Osteocyte (in vitro differentiated cells): ENCODE data around the gene LRRFIP1. TPM values are rescaled to one million over a fixed set of nuclear protein-coding genes. Genes with fewer than 3 reads are reported as not detected.
A peak's percentile ranks its signal among the peaks of the same experiment; 100 is the strongest.

ENCODE experiments used
- DNase-seq: peaks from one replicate; pipeline ENCODE4 v3.0.0; 2021; ENCODE audit warnings: mixed read lengths; ENCODE audit not compliant: unreplicated experiment; ENCODE audit errors: extremely low spot score
- H3K27ac Mint-ChIP-seq: one replicate; pipeline ENCODE4 v1.8.0; 2021; ENCODE audit warnings: mild to moderate bottlenecking, mixed read lengths; ENCODE audit not compliant: unreplicated experiment
- H3K27me3 Mint-ChIP-seq: one replicate; pipeline ENCODE4 v1.8.0; 2021; ENCODE audit warnings: mixed read lengths; ENCODE audit not compliant: unreplicated experiment
- H3K36me3 Mint-ChIP-seq: one replicate; pipeline ENCODE4 v1.8.0; 2021; ENCODE audit warnings: mixed read lengths; ENCODE audit not compliant: unreplicated experiment
- H3K4me1 Mint-ChIP-seq: one replicate; pipeline ENCODE4 v1.8.0; 2021; ENCODE audit warnings: mixed read lengths; ENCODE audit not compliant: unreplicated experiment
- H3K4me3 Mint-ChIP-seq: one replicate; pipeline ENCODE4 v1.8.0; 2021; ENCODE audit warnings: mild to moderate bottlenecking, moderate library complexity, mixed read lengths; ENCODE audit not compliant: unreplicated experiment
- H3K9me3 Mint-ChIP-seq: one replicate; pipeline ENCODE4 v1.8.0; 2021; ENCODE audit warnings: mixed read lengths; ENCODE audit not compliant: unreplicated experiment
- total RNA-seq: library from RNA; stranded (reverse); gene quantifications from 2 replicates; pipeline ENCODE4 v1.2.1, GENCODE V29; 2021
- TF ChIP-seq, protein P1 (sequence below): fragments of 200-600 bp; sonication (generic); IDR thresholded peaks from 2 replicates; pipeline ENCODE4 v1.5.0; 2021; ENCODE audit warnings: antibody characterized with exemption, mild to moderate bottlenecking, moderate library complexity

The LRRFIP1 gene
- total RNA-seq, 1 donor from 2014 or later, result 79.9 TPM

DNA sequence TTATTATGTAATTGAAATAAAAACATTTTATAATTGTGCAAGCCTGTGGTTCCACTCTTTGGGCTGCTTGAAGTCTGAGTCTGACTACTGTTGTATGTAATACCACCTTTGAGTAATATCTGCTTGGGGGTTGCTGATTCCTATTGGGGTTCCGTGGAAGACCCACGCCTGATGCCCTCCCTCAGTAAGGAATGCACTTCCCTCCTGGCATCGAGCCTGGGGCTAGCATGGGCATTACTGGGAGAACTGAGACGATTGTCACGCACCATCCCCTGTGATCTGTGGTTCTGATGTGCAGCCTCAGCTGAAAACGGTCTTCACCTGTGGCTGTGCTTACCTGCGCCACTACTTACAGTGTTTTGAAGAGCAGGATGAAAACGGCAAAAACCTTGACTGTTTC lies 138.5 kb downstream of the LRRFIP1 start:
- Mint-ChIP-seq H3K4me1 (no peaks in the 10 kb centered on the region), H3K36me3 (peaks cover 26% of the 10 kb centered on the region), H3K9me3 (no peaks in the 10 kb centered on the region), H3K4me3 (no peak overlapping the region), H3K27me3 (no peaks in the 10 kb centered on the region), H3K27ac (no peak overlapping the region)
- peak; percentile 57 for DNase-seq
- TF ChIP-seq, protein P1, sequence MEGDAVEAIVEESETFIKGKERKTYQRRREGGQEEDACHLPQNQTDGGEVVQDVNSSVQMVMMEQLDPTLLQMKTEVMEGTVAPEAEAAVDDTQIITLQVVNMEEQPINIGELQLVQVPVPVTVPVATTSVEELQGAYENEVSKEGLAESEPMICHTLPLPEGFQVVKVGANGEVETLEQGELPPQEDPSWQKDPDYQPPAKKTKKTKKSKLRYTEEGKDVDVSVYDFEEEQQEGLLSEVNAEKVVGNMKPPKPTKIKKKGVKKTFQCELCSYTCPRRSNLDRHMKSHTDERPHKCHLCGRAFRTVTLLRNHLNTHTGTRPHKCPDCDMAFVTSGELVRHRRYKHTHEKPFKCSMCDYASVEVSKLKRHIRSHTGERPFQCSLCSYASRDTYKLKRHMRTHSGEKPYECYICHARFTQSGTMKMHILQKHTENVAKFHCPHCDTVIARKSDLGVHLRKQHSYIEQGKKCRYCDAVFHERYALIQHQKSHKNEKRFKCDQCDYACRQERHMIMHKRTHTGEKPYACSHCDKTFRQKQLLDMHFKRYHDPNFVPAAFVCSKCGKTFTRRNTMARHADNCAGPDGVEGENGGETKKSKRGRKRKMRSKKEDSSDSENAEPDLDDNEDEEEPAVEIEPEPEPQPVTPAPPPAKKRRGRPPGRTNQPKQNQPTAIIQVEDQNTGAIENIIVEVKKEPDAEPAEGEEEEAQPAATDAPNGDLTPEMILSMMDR, result no peak

DNA sequence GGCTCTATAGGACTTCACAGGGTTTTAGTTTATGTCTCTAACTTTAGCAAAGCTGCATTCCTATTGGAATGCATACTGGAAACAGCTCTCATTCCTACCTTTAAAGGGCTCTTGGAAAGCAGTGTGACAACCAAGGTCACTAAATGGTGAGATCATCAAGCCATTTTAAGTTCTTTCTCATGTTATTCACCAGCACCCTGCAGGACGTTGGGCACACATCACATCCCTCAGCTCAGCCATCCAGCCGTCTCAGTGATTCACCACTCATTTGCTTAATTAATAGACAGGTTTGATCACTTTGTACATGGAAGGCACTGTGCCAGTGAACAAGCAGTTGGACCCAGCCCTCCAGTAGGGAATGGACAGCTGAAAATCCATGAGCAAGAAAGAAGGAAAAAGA lies 139.0 kb downstream of the LRRFIP1 start:
- no peak for DNase-seq
- no peaks in the 10 kb centered on the region for H3K9me3 Mint-ChIP-seq
- TF ChIP-seq, protein P1, result no peak
- H3K27ac Mint-ChIP-seq, result no peak overlapping the region
- H3K27me3 Mint-ChIP-seq, result no peaks in the 10 kb centered on the region
- no peak overlapping the region for H3K4me3 Mint-ChIP-seq
- H3K36me3 Mint-ChIP-seq, result peaks cover 26% of the 10 kb centered on the region
- no peaks in the 10 kb centered on the region for H3K4me1 Mint-ChIP-seq

DNA sequence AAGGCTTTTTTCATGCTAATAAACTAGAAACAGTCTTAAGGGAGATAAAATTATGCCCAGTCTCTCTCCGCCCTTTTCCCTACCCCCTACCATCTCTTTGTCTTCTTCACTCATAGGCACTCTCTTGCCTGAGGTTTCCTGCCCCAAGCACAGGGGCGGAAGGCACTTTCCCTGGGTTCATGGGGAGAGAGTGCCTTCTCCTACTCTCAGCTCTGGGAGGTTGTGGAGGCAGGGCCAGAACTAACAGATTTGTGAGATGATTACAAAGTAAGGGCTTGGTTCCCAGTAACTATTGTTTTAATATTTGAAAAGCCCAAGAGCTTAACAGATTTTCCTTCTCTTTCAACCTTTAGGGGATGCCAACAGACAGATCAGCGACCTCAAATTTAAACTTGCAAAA lies 145.1 kb downstream of the LRRFIP1 start:
- H3K36me3 Mint-ChIP-seq, result peaks cover 40% of the 10 kb centered on the region
- H3K4me1 Mint-ChIP-seq, result peaks cover 3% of the 10 kb centered on the region
- H3K27me3 Mint-ChIP-seq, result no peaks in the 10 kb centered on the region
- TF ChIP-seq, protein P1, result no peak
- H3K27ac Mint-ChIP-seq, result no peak overlapping the region
- H3K9me3 Mint-ChIP-seq, result no peaks in the 10 kb centered on the region
- peak; percentile 53 for DNase-seq
- H3K4me3 Mint-ChIP-seq, result no peak overlapping the region

DNA sequence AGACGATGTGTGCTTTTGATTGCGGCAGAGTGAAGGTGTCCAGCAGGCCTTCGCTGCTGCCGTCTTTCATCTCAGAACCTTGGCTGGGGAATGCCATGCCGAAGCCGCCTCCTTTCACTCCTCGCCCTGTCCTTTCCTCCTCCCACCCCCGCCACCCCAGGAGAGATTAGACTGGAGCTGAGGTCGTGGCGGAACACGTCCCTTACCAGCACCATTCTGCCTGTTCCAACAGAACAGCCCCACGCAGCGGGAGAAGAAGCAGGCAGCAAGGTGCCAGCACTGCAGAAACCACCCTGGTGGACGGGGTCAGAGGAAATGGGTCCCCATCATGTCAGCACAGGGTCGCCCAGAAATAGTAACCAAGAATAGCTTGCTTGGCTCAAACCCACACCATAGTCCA lies 146.4 kb downstream of the LRRFIP1 start:
- TF ChIP-seq, protein P1, result no peak
- Mint-ChIP-seq H3K4me3 (no peak overlapping the region), H3K4me1 (peaks cover 3% of the 10 kb centered on the region), H3K36me3 (peaks cover 48% of the 10 kb centered on the region), H3K9me3 (no peaks in the 10 kb centered on the region), H3K27me3 (no peaks in the 10 kb centered on the region), H3K27ac (no peak overlapping the region)
- DNase-seq, result peak; percentile 69

DNA sequence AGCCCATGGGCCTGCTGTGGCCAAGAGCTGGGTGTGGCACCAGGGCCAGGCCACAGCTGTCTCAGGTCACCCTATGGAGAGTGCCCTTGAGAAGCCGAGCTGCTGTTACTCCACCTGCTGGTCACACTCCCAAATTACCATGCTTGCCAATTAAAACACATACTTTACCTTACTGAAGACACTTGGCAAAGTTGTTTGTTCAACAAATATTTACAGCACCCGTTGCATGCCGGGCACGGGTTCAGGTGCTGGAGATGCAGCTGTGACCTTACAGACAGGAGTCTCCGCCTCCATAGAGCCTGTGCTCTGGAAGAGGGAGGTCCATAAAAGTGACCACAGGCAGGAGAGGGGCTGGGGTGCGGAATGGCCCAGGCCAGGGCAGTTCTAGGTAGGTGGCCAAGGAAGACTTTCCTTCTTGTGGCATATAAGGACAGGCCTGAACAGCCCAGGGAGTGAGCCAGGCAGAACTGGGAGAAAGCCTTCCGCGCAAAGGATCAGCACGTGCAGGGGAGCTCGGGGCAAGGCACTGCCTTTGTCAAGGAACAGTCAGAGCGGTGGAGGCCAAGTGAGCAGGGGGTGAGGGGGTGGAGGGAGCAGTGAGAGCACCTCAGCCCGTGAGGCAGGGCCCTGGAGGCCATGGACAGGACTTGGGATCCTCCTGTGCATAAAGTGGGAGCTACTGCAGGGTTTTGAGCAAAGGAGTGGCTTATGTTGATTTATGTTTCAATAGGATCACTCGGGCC lies 147.6 kb downstream of the LRRFIP1 start:
- Mint-ChIP-seq H3K36me3 (peaks cover 55% of the 10 kb centered on the region), H3K27ac (peak overlapping the region; percentile 58), H3K27me3 (no peaks in the 10 kb centered on the region), H3K9me3 (no peaks in the 10 kb centered on the region), H3K4me3 (no peak overlapping the region), H3K4me1 (peaks cover 3% of the 10 kb centered on the region)
- peak; percentile 83 for DNase-seq
- TF ChIP-seq, protein P1, result peak; percentile 72
